GM12878 (cell line): Measurements from ENCODE around the gene PRPF31. TPM values are rescaled to one million over a fixed set of nuclear protein-coding genes. Genes with fewer than 3 reads are reported as not detected.

Experiments used
- ATAC-seq: fragments of 200-7000 bp; cut with Tn5 transposase; 3 replicates; pipeline ENCODE4 v1.9.1; 2020; ENCODE audit warnings: mild to moderate bottlenecking, moderate library complexity
- BruUV-seq: library from RNA; stranded (reverse); fragments of 400-500 nt; replicated peaks from 2 replicates; lab custom pipeline; 2021; lab: Mats Ljungman, UMichigan
- CTCF ChIA-PET: fragments of 300-600 bp; sonication (Branson Sonifier 250); formaldehyde crosslinking; extraction: SDS; loops from one replicate; lab custom pipeline; 2021; ENCODE audit warnings: inconsistent platforms; lab: Yijun Ruan, JAX
- POLR2A ChIA-PET: fragments of 350-600 bp; formaldehyde crosslinking; extraction: SDS; loops from one replicate; lab custom pipeline; 2021; ENCODE audit warnings: inconsistent platforms; lab: Charles Lee
- RAD21 ChIA-PET: fragments of 300-600 bp; sonication (Branson Sonifier 250); formaldehyde crosslinking; loops from one replicate; lab custom pipeline; 2023; ENCODE audit warnings: antibody characterized with exemption; ENCODE audit not compliant: unreplicated experiment; lab: Charles Lee
- SMC1A ChIA-PET: fragments of 300-600 bp; sonication (Branson Sonifier 250); formaldehyde crosslinking; loops from one replicate; lab custom pipeline; 2023; ENCODE audit not compliant: unreplicated experiment, uncharacterized antibody; lab: Charles Lee
- DNase-seq: peaks from one replicate; pipeline ENCODE4 v3.0.0-alpha.2; 2011; ENCODE audit warnings: low read depth, low spot score
- FAIRE-seq: peaks from 3 replicates; lab custom pipeline; 2011; peaks lifted over from hg19 to GRCh38; lab: Jason Lieb, UNC
- H2AFZ ChIP-seq: 2 replicates; pipeline ENCODE4 v1.6.0; 2011; ENCODE audit warnings: low read depth, low read length, control low read depth; ENCODE audit not compliant: control insufficient read depth
- H3K27ac ChIP-seq: 2 replicates; pipeline ENCODE4 v1.5.1; 2011; ENCODE audit warnings: control low read depth; ENCODE audit not compliant: control insufficient read depth, insufficient read depth
- H3K27me3 ChIP-seq, 2 experiments: replicated peaks in 1 of 2; 2 replicates each; pipeline versions ENCODE4 v1.6.0 to v1.6.1; 2011; ENCODE audit warnings: low read length in 1 of 2; ENCODE audit not compliant: control insufficient read depth in 2 of 2, insufficient read depth in 2 of 2
- H3K36me3 ChIP-seq, 2 experiments: 2 replicates each; pipeline ENCODE4 v1.5.1; 2011; ENCODE audit warnings: low read length in 1 of 2; ENCODE audit not compliant: control insufficient read depth in 2 of 2, insufficient read depth in 2 of 2
- H3K4me1 ChIP-seq: 2 replicates; pipeline ENCODE4 v1.6.1; 2011; ENCODE audit warnings: mild to moderate bottlenecking, low read length, moderate library complexity, mixed read lengths; ENCODE audit not compliant: control insufficient read depth, insufficient read depth
- H3K4me2 ChIP-seq: 2 replicates; pipeline ENCODE4 v1.6.0; 2011; ENCODE audit warnings: control low read depth; ENCODE audit not compliant: control insufficient read depth, insufficient read depth
- H3K4me3 ChIP-seq: fragments of 200-600 bp; sonication (generic); 2 replicates; pipeline ENCODE4 v1.5.1; 2016
- H3K79me2 ChIP-seq: 2 replicates; pipeline ENCODE4 v1.6.0; 2011; ENCODE audit warnings: low read length; ENCODE audit not compliant: control insufficient read depth, insufficient read depth
- H3K9ac ChIP-seq: 2 replicates; pipeline ENCODE4 v1.8.0; 2011; ENCODE audit warnings: low read length, control low read depth, mixed read lengths; ENCODE audit not compliant: control insufficient read depth, insufficient read depth
- H3K9me3 ChIP-seq: replicated peaks from 3 replicates; pipeline ENCODE4 v1.5.1; 2011; ENCODE audit warnings: mild to moderate bottlenecking, low read length; ENCODE audit not compliant: control insufficient read depth, insufficient read depth
- H4K20me1 ChIP-seq: 2 replicates; pipeline ENCODE4 v1.6.0; 2011; ENCODE audit not compliant: control insufficient read depth, insufficient read depth
- CEBPB ChIP-seq, 2 experiments: fragments of 150-350 bp in 1 of 2; IDR thresholded peaks; 2 replicates each; pipeline ENCODE4 v1.6.1; 2012 to 2014; ENCODE audit warnings: low read depth in 2 of 2, low read length in 2 of 2, borderline replicate concordance in 1 of 2, inconsistent platforms in 1 of 2
- IRF4 ChIP-seq: IDR thresholded peaks from 2 replicates; pipeline ENCODE4 v1.6.1; 2011; ENCODE audit warnings: low read depth, low read length
- ZBTB40 ChIP-seq: fragments of 450-650 bp; IDR thresholded peaks from 2 replicates; pipeline ENCODE4 v1.6.1; 2016; ENCODE audit warnings: mild to moderate bottlenecking, moderate library complexity, borderline replicate concordance
- WGBS: methylation state at CpG from one replicate; pipeline ENCODE4 v1.1.6; 2016; ENCODE audit warnings: low lambda C conversion rate; ENCODE audit not compliant: insufficient replicate concordance, insufficient coverage; ENCODE audit errors: missing lambda C conversion rate; 5-methylcytosine and 5-hydroxymethylcytosine counted together
- in situ Hi-C: fragments of 300-500 bp; cut with MboI; formaldehyde crosslinking; loops from 9 replicates; pipeline ENCODE4 v1.14.3; 2018; ENCODE audit warnings: mixed read lengths
- intact Hi-C: fragments of 100-400 bp; cut with micrococcal nuclease; formaldehyde crosslinking; loops from one replicate; pipeline ENCODE4 v1.14.2; 2022; ENCODE audit not compliant: unreplicated experiment
- polyA plus RNA-seq, 11 experiments: library from polyadenylated mRNA; depleted of rRNA in 4 of 11; unstranded in 6 of 11; stranded (reverse) in 5 of 11; fragments of >200 nt; fragmentation: Nextera tagmentation in 4 of 11; fragmentation: Illumina TruSeq in 1 of 11; extraction: Ambion mirVana in 4 of 11; extraction: Trizol in 1 of 11; gene quantifications; 1 replicate in 1 of 11; 2 replicates in 10 of 11; pipeline versions ENCODE4 v1.2.1 to v1.2.3, GENCODE V29; 2011 to 2016; ENCODE audit warnings: inconsistent platforms in 2 of 11, missing spikeins in 2 of 11, low read depth in 1 of 11
- total RNA-seq, 4 experiments: library from RNA; depleted of rRNA in 3 of 4; stranded (reverse); fragments of >200 nt in 3 of 4; fragmentation: Illumina TruSeq in 1 of 4; extraction: Trizol in 1 of 4; gene quantifications; 2 replicates each; pipeline versions ENCODE4 v1.2.1 to v1.2.3, GENCODE V29; 2013 to 2021

Gene PRPF31
- total and polyA plus RNA-seq, 10 of the 15 experiments (the other 5 are each of a cell fraction or from before 2014, with no cell fraction given): 2.7 to 170 (median 69.7) TPM

GRCh38 chr19:54128441-54128725 lies 12.8 kb downstream of the PRPF31 start:
- CTCF ChIA-PET: no interaction called here
- FAIRE-seq: no peak
- no peak overlapping the region for H2AFZ ChIP-seq
- no peak overlapping the region for H3K27ac ChIP-seq
- POLR2A ChIA-PET: no interaction called here
- no TSS peak for BruUV-seq
- H3K4me2 ChIP-seq: no peak overlapping the region
- SMC1A ChIA-PET: no interaction called here
- TF ChIP-seq CEBPB (IDR thresholded peaks at IDR 0.05; ENCODE audit: borderline replicate concordance in 1 of 2, low read depth in 2 of 2, low read length in 2 of 2) (no peak), IRF4 (no peak), ZBTB40 (no peak)
- H3K9me3 ChIP-seq: no peaks in the 10 kb centered on the region
- no peaks in the 10 kb centered on the region for H3K27me3 ChIP-seq
- RAD21 ChIA-PET: no interaction called here
- H3K79me2 ChIP-seq: no peaks in the 10 kb centered on the region
- H3K4me1 ChIP-seq: no peaks in the 10 kb centered on the region
- in situ Hi-C loops (loop anchor here (25.0 kb wide), 1 partner anchor 1534 kb away; the partner anchor contains the start of gene U2AF2), intact Hi-C loops (no loop called here)
- H3K9ac ChIP-seq: no peak overlapping the region
- peaks cover 0 to 27% of the 10 kb centered on the region in 2 experiments; a peak in 3 of 4 replicates for H3K36me3 ChIP-seq
- no peaks in the 10 kb centered on the region for H4K20me1 ChIP-seq
- WGBS: 88% methylated on average over 14 of the region's 20 CpGs
- no peak for DNase-seq
- ATAC-seq: no peak
- H3K4me3 ChIP-seq: no peak overlapping the region
